Fibroblast of skin of left biceps (primary cell): ENCODE measurements around the gene LENG8.
"Not testable (repeated sequence)": the region's sequence is repeated elsewhere in the genome, so short reads cannot be mapped to it uniquely, and the experiment has no call there.

ENCODE experiments used
- DNase-seq, 2 experiments: peaks; one replicate each; pipeline ENCODE4 v3.0.0-alpha.2; 2013; ENCODE audit warnings: low read depth in 2 of 2

Gene LENG8

DNA sequence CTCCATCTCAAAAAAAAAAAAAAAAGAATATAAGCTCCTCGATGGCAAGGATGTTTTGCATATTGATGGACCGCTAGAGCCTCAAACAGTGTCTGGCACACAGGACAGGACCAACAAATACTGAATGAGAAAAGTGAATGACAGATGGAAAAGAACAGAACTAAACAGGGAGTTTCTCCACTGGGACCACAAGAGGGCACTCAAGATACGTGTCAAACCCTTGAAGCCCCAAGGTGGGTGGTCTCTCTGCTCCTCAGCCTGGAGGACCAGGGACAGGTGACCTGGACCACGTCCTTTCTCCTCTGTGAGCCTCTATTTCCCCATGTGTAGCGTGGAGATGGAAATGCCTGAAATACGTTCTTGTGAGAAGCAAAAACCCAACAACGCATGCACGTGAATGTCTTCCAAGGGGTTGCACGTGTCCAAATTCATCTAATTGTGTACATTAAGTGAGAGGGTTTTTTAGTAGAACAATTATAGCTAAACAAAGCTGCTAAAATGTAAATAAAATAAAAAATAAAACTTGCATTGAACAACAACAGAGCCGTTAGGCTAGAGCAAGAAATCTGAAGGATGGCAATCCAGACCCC is 29.8 kb downstream of the LENG8 start:
- no peak for DNase-seq

DNA sequence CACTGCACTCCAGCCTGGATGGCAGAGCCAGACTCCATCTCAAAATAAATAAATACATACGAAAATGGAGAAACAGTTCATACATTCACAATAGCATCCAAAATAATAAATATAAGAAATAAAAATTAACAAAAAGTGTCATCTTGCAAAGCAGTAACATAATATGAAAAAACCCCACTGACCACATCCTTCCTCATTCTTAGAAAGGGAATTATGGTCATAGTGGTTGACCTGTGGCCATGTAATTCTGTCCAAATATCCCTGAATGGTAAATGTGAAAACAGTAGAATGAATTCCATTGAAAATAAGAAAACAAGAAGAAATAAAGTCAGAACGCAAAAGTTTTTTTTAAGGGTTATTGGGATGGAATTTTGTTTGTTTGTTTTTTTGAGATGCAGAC is 31.1 kb downstream of the LENG8 start:
- no peak for DNase-seq

DNA sequence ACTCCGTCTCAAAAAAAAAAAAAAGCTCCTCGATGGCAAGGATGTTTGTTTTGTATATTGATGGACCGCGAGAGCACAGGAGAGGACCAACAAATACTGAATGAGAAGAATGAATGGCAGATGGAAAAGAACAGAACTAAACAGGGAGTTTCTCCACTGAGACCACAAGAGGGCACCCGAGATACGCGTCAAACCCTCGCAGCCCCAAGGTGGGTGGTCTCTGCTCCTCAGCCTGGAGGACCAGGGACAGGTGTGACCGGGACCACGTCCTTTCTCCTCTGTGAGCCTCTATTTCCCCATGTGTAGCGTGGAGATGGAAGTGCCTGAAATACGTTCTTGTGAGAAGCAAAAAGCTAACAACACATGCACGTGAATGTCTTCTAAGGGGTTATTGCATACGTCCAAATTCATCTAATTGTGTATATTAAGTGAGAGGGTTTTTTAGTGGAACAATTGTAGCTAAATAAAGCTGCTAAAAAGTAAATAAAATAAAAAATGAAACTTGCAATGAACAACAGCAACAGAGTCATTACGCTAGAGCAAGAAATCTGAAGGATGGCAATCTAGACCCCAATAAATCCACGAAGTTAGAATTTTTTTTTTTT is 32.4 kb downstream of the LENG8 start:
- no peak for DNase-seq

DNA sequence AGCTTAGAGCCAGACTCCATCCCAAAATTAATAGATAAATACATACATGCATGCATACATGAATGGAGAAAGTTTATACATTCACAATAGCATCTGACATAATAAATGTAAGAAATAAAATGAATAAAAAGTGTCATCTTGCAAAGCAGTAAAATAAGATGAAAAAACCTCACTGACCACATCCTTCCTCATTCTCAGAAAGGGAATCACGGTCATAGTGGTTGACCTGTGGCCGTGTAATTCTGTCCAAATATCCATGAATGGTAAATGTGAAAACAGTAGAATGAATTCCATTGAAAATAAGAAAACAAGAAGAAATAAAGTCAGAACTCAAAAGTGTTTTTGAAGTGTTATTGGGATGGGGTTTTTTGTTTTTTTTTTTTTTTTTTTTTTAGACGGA is 33.9 kb downstream of the LENG8 start:
- no peak for DNase-seq

DNA sequence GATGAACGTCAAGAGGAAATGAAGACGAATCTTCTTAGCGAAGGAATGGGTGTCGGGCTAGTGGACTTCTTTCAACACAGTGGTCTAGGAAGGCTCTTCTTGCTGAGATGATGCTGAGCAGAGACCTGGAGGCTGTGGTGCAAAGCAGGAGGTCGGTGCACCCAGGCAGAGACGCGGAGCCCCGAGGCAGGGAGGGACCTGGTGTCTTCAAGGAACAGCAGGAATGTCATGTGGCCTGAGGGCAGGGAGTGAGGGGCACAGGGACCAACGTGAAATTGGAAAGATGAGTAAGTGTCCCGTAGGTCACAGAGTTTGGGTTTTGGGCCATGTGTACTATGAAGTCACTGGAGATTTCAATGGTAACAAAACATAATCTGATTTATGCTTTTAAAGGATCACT is 35.5 kb downstream of the LENG8 start:
- no peak for DNase-seq

DNA sequence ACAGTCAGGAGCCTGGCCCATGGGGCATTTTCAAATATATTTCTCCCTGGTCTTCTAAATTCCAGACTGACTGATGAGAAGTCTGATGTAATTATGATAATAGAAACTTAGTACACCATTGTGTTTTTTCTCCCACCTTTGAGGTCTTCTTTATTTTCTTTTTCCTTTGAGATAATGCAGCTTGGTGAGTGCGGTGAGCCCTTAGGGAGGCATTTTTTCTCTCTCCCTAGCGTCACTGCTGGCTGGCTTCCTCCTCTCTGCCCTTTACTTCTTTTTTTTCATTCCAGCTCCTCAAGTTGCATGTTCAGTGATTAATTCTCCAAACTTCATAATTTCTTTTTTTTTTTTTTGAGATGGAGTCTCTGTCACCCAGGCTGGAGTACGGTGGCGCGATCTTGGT is 36.9 kb downstream of the LENG8 start:
- no peak for DNase-seq

DNA sequence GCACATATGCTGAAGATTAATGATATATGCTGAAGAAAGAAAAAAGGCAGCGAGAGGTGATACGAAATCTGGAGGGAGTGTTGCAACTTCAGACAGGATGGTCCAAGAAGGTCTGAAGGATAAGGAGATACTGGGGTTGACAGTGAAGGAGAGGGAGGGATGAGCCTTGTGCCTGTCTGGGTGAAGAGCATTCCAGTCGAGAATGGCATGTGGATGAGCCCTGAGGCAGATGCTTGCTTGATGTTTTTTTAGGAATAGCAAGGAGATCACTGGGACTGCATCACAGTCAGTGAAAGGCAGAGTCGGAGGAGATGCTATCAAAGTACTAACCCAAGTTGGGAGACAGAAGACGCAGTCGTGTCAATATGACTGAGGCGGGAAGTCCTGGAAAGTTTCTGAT is 40.3 kb downstream of the LENG8 start:
- DNase-seq: no peak

DNA sequence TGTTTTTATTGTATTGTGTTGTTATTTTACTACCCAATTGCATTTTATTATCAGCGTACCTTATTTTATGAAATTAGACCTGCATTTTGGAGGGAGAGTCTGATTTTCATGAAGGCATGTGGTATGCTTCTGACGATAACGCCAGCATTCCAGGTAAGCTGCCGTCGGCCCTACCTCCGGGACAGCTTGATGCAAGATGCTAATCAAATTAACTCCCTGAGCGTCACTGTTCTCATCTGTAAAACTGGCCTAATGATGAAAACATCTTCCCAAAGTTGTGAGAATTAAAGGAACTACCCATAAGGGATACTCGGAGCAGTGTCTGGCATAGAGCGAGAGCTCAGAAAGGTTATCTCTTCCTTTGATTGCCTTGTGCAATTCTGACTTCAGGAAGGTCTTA is 40.8 kb downstream of the LENG8 start:
- no peak for DNase-seq

DNA sequence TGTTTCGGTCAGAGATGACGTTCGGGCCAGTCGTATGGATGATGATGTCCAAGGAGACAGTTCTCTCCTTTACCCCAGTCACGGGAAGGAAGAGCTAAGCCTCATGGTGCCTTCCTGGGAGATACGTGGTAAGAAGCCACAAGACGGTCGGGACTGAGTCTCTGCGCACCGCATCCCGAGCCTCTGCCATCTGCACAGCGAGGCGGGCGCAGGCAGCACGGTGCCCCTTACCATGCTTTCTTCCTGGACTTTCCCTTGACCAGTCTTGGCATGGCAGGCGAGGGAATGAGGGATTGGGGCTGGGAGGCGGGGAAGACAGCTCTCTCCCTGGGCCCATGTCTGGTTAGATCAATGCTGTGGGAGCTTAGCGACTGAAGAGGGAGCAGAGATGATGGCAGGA is 43.6 kb downstream of the LENG8 start:
- no peak for DNase-seq

DNA sequence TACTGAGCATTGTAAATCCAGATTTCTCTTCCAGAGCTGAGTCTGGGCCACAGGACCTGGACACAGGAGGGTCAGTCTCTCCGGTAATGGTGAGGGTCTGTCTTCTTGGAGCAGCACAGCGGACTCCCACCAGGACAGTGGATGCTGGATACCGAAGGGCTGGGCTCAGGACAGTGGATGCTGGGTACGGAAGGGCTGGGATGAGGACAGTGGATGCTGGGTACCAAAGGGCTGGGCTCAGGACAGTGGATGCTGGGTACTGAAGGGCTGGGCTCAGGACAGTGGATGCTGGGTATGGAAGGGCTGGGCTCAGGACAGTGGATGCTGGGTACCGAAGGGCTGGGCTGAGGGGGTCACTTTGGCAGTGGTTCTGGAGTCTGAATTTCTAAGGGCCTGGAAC is 44.1 kb downstream of the LENG8 start:
- not testable (repeated sequence) for DNase-seq

DNA sequence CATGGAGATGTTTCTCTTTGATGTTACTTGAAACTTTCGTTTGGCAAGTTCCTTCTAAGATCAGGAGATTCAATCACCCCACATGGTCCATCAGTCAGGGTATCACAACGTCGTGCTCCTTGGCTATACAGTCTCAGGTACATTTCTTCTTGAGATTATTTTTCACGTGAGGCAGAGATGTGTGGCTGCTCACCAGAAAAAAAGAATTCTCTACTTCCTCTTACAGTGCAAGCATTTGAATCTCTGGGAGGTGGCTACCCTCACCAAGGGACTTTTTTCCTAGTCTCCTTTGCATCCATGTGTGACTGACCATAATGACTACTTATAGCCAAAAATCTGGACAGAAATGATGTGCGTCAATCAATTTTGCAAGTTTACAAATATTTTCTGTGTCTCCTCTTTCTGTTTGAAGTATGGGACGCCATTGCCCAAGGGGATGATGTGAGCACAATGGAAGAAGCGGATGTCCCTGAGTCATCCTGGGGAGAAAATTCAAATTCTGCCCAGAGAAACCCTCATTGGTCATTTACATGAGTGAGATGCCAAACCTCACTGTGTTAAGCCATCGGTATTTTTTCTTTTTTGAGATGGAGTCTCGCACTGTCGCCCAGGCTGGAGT is 45.1 kb downstream of the LENG8 start:
- no peak for DNase-seq

DNA sequence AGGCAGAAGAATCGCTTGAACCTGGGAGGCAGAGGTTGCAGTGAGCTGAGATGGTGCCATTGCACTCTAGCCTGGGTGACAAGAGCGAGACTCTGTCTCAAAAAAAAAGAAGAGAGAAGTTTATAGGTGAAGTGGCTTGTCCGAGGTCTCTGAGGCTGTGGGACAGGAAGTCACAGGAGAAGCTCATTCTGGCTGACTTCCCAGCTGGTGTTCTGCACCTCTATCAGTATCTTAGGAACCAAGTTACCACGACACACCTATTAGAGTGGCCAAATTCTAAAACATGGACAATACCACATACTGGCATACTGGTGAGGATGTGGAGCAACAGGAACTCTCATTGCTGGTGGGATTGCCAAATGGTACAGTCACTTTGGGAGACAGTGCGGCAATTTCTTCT is 46.3 kb downstream of the LENG8 start:
- not testable (repeated sequence) for DNase-seq

DNA sequence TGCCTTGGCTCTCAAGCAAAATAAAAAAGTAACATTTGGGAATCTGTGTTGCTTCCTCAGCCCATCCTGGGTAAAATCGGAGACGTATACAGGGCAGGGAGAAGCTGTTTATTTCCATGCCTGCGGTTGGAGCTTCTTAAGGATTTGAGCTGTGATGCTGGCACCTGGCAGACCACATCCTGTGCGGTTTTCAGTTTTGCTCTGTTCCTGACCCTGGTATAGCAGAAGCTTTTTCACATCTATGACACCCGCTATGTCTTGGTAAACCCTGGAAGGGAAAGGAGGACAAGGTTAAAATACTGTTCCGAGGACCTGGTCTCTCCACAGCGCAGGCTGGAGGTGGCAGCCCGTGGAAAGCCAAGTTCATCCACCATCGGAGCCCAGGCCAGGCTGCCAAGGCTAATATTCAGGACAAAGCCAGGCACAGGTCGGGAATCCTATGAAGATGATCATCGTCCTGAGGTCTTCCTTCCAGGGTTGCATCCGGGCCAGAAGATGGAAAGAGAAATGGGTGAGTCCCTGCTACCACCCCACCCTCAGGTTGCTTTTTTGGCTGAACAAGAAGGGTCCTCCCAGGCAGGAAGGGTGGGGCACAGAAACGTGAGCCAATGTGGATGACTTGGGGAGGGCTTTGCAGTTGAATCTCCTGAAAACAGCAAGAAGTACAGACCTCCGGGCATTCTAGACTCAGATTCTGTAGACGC is 48.9 kb downstream of the LENG8 start:
- DNase-seq: not testable (repeated sequence)

DNA sequence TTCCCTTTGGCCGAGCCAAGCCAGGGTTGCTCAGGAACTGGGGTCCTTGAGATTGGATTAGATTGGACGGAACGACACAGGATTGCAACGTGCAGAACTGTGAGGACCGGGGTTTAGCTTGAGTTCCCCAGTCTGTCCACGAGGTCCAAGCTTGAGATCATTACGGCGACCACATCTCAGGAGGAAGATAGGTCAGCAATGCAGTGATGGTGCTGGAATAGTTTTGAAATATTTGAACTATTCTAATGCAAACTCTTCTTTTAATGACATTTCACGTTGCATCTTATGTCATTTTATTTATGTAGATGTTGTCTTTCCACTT is 49.4 kb downstream of the LENG8 start:
- not testable (repeated sequence) for DNase-seq

DNA sequence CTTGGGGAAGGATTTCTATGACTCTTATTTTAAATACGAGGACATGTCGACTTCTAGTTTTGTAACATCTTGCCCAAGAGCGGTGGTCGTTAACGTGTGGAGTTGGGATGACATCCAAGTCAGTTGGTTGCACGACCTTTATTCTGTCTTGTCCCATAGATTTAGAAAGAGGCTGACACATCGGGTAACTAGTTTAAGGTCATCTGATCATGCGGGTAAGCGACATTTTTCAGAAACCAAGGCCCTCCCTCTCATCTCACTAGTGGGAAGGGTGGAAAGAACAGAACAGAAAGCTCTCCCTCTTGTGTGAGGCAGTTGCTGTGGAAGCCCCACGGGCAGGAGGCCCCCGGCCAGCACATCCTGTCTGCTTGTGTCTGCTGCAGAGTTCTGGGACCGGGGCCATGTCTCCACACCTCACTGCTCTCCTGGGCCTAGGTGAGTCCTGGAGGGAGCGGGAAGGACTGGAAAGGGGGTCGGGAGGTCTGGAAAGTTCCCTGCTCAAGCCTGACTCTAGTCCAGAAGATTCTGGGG is 53.6 kb downstream of the LENG8 start, which contains the start of gene LAIR2:
TSS of gene LAIR2 (plus strand) at position 314 of the 531 bp plus-strand sequence. CDS start at position 402, 88 bp downstream.
- DNase-seq: no peak

DNA sequence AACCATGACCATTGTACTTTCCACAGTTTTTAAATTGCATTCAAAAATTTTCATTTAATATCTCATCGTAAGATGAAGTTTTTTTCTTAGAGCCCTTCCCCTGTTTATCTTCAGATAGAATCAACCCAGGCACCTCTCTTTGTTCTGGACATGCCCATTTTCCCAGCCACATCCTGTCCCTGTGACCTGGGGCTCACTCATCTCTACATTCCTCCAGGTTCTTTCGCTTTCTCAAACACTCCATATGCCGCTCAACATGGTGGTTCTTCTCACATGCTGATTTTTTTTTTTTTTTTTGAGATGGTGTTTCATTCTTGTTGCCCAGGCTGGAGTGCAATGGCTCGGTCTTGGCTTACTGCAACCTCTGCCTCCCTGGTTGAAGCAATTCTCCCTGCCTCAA is 56.5 kb downstream of the LENG8 start:
- not testable (repeated sequence) for DNase-seq

DNA sequence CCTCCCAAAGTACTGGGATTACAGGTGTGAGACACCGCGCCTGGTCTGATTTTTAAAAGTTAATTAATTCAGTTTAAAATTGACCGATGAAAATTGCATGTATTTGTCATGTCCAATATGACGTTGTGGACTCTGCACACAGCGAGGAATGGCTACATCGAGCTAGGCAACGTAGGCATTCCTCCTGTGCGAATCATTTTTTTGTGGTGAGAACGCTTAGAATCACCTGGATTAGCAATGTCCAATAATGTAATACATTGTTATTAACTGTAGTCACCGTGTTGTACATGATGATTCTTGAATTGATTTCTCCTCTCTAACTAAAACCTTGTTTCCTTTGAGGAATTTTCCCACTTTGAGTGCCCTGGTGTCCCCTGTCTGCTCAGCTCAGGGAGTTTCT is 57.1 kb downstream of the LENG8 start:
- no peak for DNase-seq

DNA sequence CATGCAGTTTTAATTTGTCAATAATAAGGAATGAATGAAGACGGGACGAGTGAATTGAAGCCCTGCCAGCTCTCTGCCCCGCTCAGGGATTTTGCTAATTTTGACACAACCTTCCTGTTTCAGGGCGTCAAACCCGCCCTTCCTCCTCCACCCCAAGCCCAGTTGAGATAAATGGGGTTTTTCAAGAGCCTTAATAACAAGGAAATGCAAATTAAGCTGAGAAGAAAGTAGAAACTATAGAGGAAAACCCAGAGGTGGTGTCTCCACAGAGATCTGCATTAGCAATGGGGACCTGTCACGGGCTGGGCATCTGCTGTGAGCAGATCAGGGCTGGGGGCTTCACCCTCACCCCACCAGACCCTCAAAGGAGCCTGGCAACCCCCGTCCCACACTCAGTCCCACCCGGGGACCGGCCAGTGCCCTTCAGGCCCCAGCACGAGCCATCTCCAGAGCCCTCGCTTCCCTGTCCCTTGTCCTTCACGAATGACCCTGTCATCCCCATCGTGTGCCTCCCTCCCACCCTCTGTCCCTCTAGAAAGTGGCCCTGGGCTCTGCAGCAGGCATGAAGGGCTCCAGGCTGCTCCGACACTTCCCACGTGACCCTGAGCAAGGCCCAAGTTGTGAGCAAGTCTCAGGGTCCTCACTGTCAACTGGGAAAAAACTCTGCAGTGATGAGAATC is 58.2 kb downstream of the LENG8 start:
- DNase-seq: not testable (repeated sequence)

DNA sequence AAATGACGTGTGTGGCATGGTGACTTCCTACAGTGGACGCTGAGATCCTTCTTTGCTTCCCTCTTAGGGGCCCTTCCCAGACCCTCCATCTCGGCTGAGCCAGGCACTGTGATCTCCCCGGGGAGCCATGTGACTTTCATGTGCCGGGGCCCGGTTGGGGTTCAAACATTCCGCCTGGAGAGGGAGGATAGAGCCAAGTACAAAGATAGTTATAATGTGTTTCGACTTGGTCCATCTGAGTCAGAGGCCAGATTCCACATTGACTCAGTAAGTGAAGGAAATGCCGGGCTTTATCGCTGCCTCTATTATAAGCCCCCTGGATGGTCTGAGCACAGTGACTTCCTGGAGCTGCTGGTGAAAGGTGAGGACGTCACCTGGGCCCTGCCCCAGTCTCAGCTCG is 58.8 kb downstream of the LENG8 start:
- DNase-seq: no peak

DNA sequence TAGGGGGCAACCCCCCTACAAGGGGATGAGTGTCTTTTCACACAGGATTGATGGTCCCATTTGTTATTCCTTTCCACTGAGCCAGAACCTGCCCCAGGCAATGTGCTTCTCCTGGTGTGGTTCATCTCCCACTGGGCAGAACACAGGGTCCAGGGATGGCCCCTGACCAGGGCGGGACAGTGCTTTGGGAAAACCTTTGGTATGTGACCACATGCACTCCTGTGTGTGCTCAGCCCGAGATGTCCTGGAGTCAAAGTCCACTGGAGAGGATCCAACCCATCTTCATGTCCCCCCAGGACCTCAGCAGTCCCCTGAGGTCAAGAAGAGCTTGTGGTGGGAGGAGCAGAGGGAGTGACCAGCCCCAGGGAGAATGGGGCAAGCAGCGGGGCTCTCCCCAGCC is 59.5 kb downstream of the LENG8 start:
- not testable (repeated sequence) for DNase-seq

DNA sequence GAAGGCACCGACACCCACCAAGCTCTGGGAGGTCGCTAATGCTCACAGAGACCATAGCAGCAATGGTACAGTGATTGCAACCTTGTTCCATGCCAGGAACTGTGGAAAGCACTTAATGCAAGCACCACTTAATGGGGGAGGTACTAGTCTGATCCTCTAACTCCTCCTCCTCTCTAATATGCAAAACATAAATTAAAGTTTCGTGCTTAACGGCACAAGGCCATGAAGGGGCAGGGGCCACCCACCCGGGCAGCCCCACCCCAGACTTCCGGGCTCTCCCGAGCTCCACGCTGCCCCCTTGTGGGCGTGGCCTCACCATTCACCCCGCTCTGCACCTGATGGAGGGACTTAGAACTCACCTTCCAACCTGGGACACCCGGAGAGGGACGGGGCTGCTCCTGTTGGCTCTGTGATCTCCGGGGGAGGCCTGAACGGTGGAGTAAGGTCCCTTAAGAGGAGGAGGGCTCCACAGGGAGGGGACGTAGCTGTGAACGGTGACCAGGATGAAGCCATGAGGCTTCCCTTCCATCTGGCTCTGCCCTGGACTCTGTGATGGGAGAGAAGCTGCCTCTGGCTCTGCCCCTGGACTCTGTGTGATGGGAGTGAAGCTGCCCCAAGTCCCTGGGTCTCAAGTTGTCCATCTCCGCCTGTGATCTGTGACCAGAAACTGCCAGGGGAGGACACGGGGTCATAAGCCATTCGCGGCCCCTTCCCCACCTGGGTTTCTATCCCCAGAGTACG is 60.4 kb downstream of the LENG8 start:
- not testable (repeated sequence) for DNase-seq
